ENCODE measurements around the gene AGBL4.

- no peak for TF ChIP-seq SPI1 (IDR thresholded peaks at IDR 0.05; ENCODE audit: low read depth, low read length)
- no peak for TF ChIP-seq POLR2A (IDR thresholded peaks at IDR 0.05; ENCODE audit: low read depth, low read length)
- no peak for TF ChIP-seq TAF1 (IDR thresholded peaks at IDR 0.05; ENCODE audit: low read depth, low read length)
Observed at GRCh38 chr1:48792961-48793360, 1230.8 kb downstream of the AGBL4 start.
